Peyer's patch (tissue), 4 donors: ENCODE results near the gene GRM1.

Experiments
- CTCF ChIP-seq, 6 experiments: fragments of 450-650 bp in 4 of 6; fragments of 200-600 bp in 2 of 6; sonication (generic) in 1 of 6; IDR thresholded peaks; one replicate each; pipeline ENCODE4 v1.5.1; 2017 to 2019; ENCODE audit warnings: antibody characterized with exemption in 6 of 6, mild to moderate bottlenecking in 3 of 6, moderate library complexity in 1 of 6
- POLR2A ChIP-seq, 2 donors: fragments of 450-650 bp; IDR thresholded peaks; one replicate each; pipeline ENCODE4 v1.5.1; 2017; ENCODE audit warnings: antibody characterized with exemption in 2 of 2, mild to moderate bottlenecking in 2 of 2, moderate library complexity in 2 of 2

GRCh38 chr6:146169872-146170271, 141.0 kb downstream of the GRM1 start:
- no peak for TF ChIP-seq CTCF (IDR thresholded peaks at IDR 0.05)
- TF ChIP-seq POLR2A (IDR thresholded peaks at IDR 0.05), result no peak
